ENCODE results near the gene ATP10A.

The ATP10A gene

GRCh38 chr15:25730918-25731317 lies 132.2 kb downstream of the ATP10A start:
- TF ChIP-seq CTCF (IDR thresholded peaks at IDR 0.05): no peak

- TF ChIP-seq CTCF (IDR thresholded peaks at IDR 0.05): no peak
These were observed 134.3 kb downstream of the ATP10A start for GRCh38 chr15:25728816-25729215.

GRCh38 chr15:25727867-25728600 lies 135.1 kb downstream of the ATP10A start:
- no peak for TF ChIP-seq CTCF (IDR thresholded peaks at IDR 0.05)

- no peak for TF ChIP-seq CTCF (IDR thresholded peaks at IDR 0.05)
These were observed 136.0 kb downstream of the ATP10A start for GRCh38 chr15:25727116-25727515.

- no peak for TF ChIP-seq CTCF (IDR thresholded peaks at IDR 0.05)
These were observed 137.4 kb downstream of the ATP10A start for GRCh38 chr15:25725758-25726157.

- TF ChIP-seq CTCF (IDR thresholded peaks at IDR 0.05): no peak
These were observed 138.2 kb downstream of the ATP10A start for GRCh38 chr15:25724899-25725298.

GRCh38 chr15:25721605-25721955 lies 141.5 kb downstream of the ATP10A start:
- no peak for TF ChIP-seq CTCF (IDR thresholded peaks at IDR 0.05)

Measured in LNCAP (cell line).